ENCODE measurements around the gene RETSAT.

RETSAT gene

DNA sequence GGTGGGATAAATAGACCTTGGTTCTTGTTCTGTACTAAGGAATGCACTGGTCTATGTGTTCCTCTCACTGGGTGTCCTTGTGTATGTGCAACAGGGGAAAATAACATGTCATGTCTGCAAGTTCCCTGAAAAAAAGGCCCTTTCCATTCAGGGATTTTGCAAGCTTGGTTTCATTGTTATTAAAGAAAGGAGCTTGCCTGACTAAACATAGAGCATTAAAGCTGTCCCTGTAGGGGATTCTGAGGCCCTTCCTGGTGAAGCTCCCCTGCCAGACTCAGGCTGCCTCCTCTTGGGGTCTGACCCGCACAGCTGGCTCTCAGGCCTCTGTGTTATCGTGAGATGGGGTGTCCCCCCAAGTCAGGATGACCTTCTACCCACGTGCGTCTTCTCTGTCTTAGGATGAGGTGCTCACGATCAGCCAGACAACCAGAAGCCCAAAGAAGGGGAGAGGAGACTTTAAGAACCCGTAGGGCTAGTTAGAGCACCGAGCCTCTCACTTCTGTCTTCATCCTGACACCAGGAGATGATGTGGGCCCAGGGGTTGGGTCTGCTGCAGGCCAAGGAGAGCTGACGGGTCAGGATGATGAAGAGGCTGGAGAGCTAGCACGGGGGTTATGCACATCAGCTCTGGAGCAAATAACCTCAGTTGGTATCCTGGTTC, 34.7 kb upstream of the RETSAT start:
- peaks cover 0 to 54% of the 10 kb centered on the region in 2 experiments; a peak in 2 of 3 replicates for H3K36me3 ChIP-seq (ENCODE audit: control insufficient read depth in 2 of 2, insufficient read depth in 1 of 2, low read length in 2 of 2)
- H3K9me3 ChIP-seq (ENCODE audit: control insufficient read depth, insufficient read depth, low read depth, low read length): no peaks in the 10 kb centered on the region
- ChIA-PET CTCF (interaction anchor here (0.9 to 4.7 kb wide), 5 partner anchors 22 to 318 kb away, joined by 3 to 62 read pairs (median 4); no protein-coding TSS in a partner anchor), POLR2A (interaction anchor here (1.3 to 1.4 kb wide), 2 partner anchors 34 to 150 kb away, joined by 4 to 6 read pairs; partner anchors contain the start of genes ELMOD3, MAT2A and RETSAT)
- H3K27ac ChIP-seq (ENCODE audit: extremely low read depth, low read depth, low read length): no peak overlapping the region
- H3K4me3 ChIP-seq (ENCODE audit: low read depth, low read length): no peak overlapping the region
- TF ChIP-seq, protein P1, sequence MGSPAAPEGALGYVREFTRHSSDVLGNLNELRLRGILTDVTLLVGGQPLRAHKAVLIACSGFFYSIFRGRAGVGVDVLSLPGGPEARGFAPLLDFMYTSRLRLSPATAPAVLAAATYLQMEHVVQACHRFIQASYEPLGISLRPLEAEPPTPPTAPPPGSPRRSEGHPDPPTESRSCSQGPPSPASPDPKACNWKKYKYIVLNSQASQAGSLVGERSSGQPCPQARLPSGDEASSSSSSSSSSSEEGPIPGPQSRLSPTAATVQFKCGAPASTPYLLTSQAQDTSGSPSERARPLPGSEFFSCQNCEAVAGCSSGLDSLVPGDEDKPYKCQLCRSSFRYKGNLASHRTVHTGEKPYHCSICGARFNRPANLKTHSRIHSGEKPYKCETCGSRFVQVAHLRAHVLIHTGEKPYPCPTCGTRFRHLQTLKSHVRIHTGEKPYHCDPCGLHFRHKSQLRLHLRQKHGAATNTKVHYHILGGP (tag by site-specific recombination; IDR thresholded peaks at IDR 0.05): no peak
- TF ChIP-seq ZNF660 (tag by site-specific recombination; IDR thresholded peaks at IDR 0.05) (no peak), ZNF175 (tag by site-specific recombination; IDR thresholded peaks at IDR 0.05) (no peak), ZFP41 (tag by site-specific recombination; IDR thresholded peaks at IDR 0.05; ENCODE audit: borderline replicate concordance) (no peak), EGR2 (tag by site-specific recombination; IDR thresholded peaks at IDR 0.05; ENCODE audit: low read depth) (no peak), ZNF530 (tag by site-specific recombination; IDR thresholded peaks at IDR 0.05; ENCODE audit: low read depth) (no peak), ZNF214 (tag by site-specific recombination; IDR thresholded peaks at IDR 0.05; ENCODE audit: borderline replicate concordance) (no peak)
- H3K4me1 ChIP-seq (ENCODE audit: control insufficient read depth, insufficient read depth, low read length): no peaks in the 10 kb centered on the region

DNA sequence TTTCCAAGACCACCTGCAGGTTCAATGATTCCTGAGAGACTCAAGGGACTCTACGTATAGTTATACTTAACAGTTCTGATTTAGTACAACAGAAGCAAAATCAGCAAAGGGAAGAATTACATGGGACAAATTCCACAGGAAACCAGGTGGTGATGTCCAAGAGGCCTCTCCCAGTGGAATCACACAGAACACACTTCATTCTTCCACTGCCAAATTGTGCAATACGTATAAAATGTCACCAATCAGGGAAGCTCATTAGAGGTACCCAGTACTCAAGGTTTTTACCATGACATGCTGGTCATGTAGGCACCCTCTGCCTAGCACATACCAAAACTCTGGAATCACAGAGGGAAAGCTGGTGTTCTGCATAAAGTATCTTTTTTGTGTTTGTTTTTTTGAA, 33.4 kb upstream of the RETSAT start:
- TF ChIP-seq MZF1 (tag by site-specific recombination; IDR thresholded peaks at IDR 0.05; ENCODE audit: borderline replicate concordance): no peak
- TF ChIP-seq ZNF510 (tag by site-specific recombination; IDR thresholded peaks at IDR 0.05; ENCODE audit: insufficient replicate concordance): no peak
- TF ChIP-seq, protein P2, sequence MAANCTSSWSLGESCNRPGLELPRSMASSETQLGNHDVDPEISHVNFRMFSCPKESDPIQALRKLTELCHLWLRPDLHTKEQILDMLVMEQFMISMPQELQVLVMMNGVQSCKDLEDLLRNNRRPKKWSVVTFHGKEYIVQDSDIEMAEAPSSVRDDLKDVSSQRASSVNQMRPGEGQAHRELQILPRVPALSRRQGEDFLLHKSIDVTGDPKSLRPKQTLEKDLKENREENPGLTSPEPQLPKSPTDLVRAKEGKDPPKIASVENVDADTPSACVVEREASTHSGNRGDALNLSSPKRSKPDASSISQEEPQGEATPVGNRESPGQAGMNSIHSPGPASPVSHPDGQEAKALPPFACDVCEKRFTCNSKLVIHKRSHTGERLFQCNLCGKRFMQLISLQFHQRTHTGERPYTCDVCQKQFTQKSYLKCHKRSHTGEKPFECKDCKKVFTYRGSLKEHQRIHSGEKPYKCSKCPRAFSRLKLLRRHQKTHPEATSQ (tag by site-specific recombination; IDR thresholded peaks at IDR 0.05): no peak
- TF ChIP-seq ZNF341 (tag by site-specific recombination; IDR thresholded peaks at IDR 0.05; ENCODE audit: low read depth): no peak
- no peak for TF ChIP-seq ZNF302 (tag by site-specific recombination; IDR thresholded peaks at IDR 0.05; ENCODE audit: low read depth)
- no peak for TF ChIP-seq ZNF48 (tag by site-specific recombination; IDR thresholded peaks at IDR 0.05)
- TF ChIP-seq, protein P3, sequence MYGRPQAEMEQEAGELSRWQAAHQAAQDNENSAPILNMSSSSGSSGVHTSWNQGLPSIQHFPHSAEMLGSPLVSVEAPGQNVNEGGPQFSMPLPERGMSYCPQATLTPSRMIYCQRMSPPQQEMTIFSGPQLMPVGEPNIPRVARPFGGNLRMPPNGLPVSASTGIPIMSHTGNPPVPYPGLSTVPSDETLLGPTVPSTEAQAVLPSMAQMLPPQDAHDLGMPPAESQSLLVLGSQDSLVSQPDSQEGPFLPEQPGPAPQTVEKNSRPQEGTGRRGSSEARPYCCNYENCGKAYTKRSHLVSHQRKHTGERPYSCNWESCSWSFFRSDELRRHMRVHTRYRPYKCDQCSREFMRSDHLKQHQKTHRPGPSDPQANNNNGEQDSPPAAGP (tag by site-specific recombination; IDR thresholded peaks at IDR 0.05): no peak
- no peak for TF ChIP-seq BCL11A (tag by site-specific recombination; IDR thresholded peaks at IDR 0.05; ENCODE audit: low read depth)
- TF ChIP-seq SP7 (tag by site-specific recombination; IDR thresholded peaks at IDR 0.05): no peak
- no peak for TF ChIP-seq ZNF777 (tag by site-specific recombination; IDR thresholded peaks at IDR 0.05; ENCODE audit: borderline replicate concordance)
- TF ChIP-seq ZNF335 (tag by site-specific recombination; conservative IDR thresholded peaks at IDR 0.05): no peak
- no peak for TF ChIP-seq BCL11B (tag by site-specific recombination; IDR thresholded peaks at IDR 0.05; ENCODE audit: low read depth)
- POLR2A ChIA-PET: no interaction called here
- Histone ChIP-seq H3K36me3 (ENCODE audit: control insufficient read depth in 2 of 2, insufficient read depth in 1 of 2, low read length in 2 of 2) (peaks cover under 1 to 57% of the 10 kb centered on the region in 2 experiments; a peak in 2 of 3 replicates), H3K4me3 (ENCODE audit: low read depth, low read length) (no peak overlapping the region), H3K27ac (ENCODE audit: extremely low read depth, low read depth, low read length) (no peak overlapping the region), H3K9me3 (ENCODE audit: control insufficient read depth, insufficient read depth, low read depth, low read length) (no peaks in the 10 kb centered on the region), H3K4me1 (ENCODE audit: control insufficient read depth, insufficient read depth, low read length) (no peaks in the 10 kb centered on the region)
- CTCF ChIA-PET: interaction anchor here (4.7 kb wide), 1 partner anchor 165 kb away, joined by 62 read pairs; no protein-coding TSS in a partner anchor

Data from HEK293 (cell line).